ENCODE measurements around the gene CNN3. TPM values are rescaled to one million over a fixed set of nuclear protein-coding genes. Genes with fewer than 3 reads are reported as not detected.

The CNN3 gene
- 253 and 277 TPM in 2 replicates for total RNA-seq

GRCh38 chr1:94926915-94927404 is at the start of gene CNN3:
Gene CNN3 (minus strand): TSS chr1:94927110. CDS start chr1:94926894, 216 bp downstream.

Other genes starting within 250 kb of the CNN3 start
- 0.27 and 0.28 TPM in 2 replicates for gene SLC44A3, start 106.8 kb downstream of the CNN3 start, total RNA-seq
- 1.5 and 2.2 TPM in 2 replicates for gene ALG14, start 145.8 kb upstream of the CNN3 start, total RNA-seq
- gene TLCD4, start 190.2 kb upstream of the CNN3 start, total RNA-seq, result under 0.01 TPM in 2 replicates